ENCODE measurements around the gene NCK1.

DNA sequence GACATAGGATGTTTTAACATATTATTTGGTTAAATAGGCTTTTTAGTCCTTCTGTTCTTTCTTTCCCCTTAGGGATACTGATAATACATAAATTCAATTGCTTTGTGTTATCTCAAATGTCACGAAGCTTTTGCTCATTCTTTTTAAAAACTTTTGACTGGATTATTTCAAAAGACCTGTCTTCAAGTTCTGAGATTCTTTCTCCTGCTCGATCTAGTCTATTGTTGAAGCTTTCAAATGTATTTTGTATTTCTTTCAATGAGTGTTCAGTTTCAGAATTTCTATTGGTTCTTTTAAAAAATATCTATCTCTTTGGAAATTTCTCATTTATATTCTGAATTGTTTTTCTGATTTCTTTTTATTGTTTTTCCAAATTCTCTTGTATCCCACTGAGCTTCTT is 112.7 kb downstream of the NCK1 start:
- no peak for TF ChIP-seq POLR2A (IDR thresholded peaks at IDR 0.05; ENCODE audit: low read length)
- no peak for TF ChIP-seq GATA1 (IDR thresholded peaks at IDR 0.05; ENCODE audit: low read depth, low read length)

Data from erythroblast (primary cell).